Ecto neural progenitor cell (in vitro differentiated cells): ENCODE data around the gene SSBP1.
"Not testable (repeated sequence)": the region's sequence is repeated elsewhere in the genome, so short reads cannot be mapped to it uniquely, and the experiment has no call there.

ENCODE experiments used
- DNase-seq: peaks from one replicate; pipeline ENCODE4 v3.0.0-alpha.2; 2018; ENCODE audit warnings: low spot score

SSBP1 gene

GRCh38 chr7:141770083-141770583 lies 32.0 kb downstream of the SSBP1 start:
- DNase-seq: not testable (repeated sequence)

GRCh38 chr7:141776374-141776773 lies 38.2 kb downstream of the SSBP1 start, which contains the start of gene TAS2R4:
TAS2R4 (plus strand) TSS chr7:141776674; CDS start chr7:141778489, 1,815 bp downstream.
- no peak for DNase-seq

GRCh38 chr7:141785706-141786552 lies 47.8 kb downstream of the SSBP1 start:
- no peak for DNase-seq

GRCh38 chr7:141788296-141788695 lies 50.1 kb downstream of the SSBP1 start:
- no peak for DNase-seq

GRCh38 chr7:141789917-141790316 lies 51.8 kb downstream of the SSBP1 start, which contains the start of gene TAS2R5:
TAS2R5 (plus strand) TSS chr7:141790217; CDS start chr7:141790362, 145 bp downstream.
- no peak for DNase-seq

- DNase-seq: no peak
These were observed 54.4 kb downstream of the SSBP1 start for GRCh38 chr7:141792526-141792925.
